SK-N-SH (cell line): ENCODE data around the gene MAD1L1. TPM values are rescaled to one million over a fixed set of nuclear protein-coding genes. Genes with fewer than 3 reads are reported as not detected.
A peak's percentile ranks its signal among the peaks of the same experiment; 100 is the strongest.

Source experiments
- CTCF ChIA-PET: fragments of 300-600, 350-600 bp; formaldehyde crosslinking; extraction: SDS; loops from one replicate; lab custom pipeline; 2021; lab: Yijun Ruan, JAX
- POLR2A ChIA-PET: fragments of 350-600 bp; sonication (Branson Sonifier 250); formaldehyde crosslinking; extraction: SDS; loops from one replicate; lab custom pipeline; 2020; ENCODE audit warnings: antibody characterized with exemption, inconsistent platforms; lab: Yijun Ruan, JAX
- DNase-seq: peaks from one replicate; pipeline ENCODE4 v3.0.0; 2012
- H2AFZ ChIP-seq: fragments of 200-600 bp; sonication (generic); 2 replicates; pipeline ENCODE4 v1.8.1; 2016; ENCODE audit warnings: antibody characterized with exemption, mild to moderate bottlenecking, low read depth
- H3F3A ChIP-seq: fragments of 200-600 bp; sonication (generic); replicated peaks from 2 replicates; pipeline ENCODE3; 2016; ENCODE audit warnings: antibody characterized with exemption, mild to moderate bottlenecking; ENCODE audit not compliant: insufficient read depth
- H3K27ac ChIP-seq, 2 experiments: fragments of 200-500 bp in 1 of 2; fragments of 200-600 bp in 1 of 2; sonication (Bioruptor generic) in 1 of 2; sonication (generic), shearing (Covaris generic) in 1 of 2; 2 replicates each; pipeline versions ENCODE4 v1.5.1 to v1.6.1; 2014 to 2016; ENCODE audit warnings: low read depth in 2 of 2, inconsistent platforms in 1 of 2, low read length in 1 of 2, mild to moderate bottlenecking in 1 of 2, mixed read lengths in 1 of 2
- H3K27me3 ChIP-seq: fragments of 200-600 bp; sonication (generic), shearing (Covaris generic); 2 replicates; pipeline ENCODE4 v1.6.1; 2016; ENCODE audit warnings: mixed run types; ENCODE audit not compliant: insufficient read depth
- H3K36me3 ChIP-seq, 2 experiments: fragments of 200-500 bp in 1 of 2; fragments of 200-600 bp in 1 of 2; sonication (Bioruptor generic) in 1 of 2; sonication (generic) in 1 of 2; replicated peaks in 1 of 2; 2 replicates each; pipeline versions ENCODE3 to v1.5.1; 2014 to 2016; ENCODE audit warnings: low read length in 1 of 2, mild to moderate bottlenecking in 1 of 2; ENCODE audit not compliant: insufficient read depth in 2 of 2, control insufficient read depth in 1 of 2
- H3K4me1 ChIP-seq, 2 experiments: fragments of 200-500 bp in 1 of 2; fragments of 200-600 bp in 1 of 2; sonication (Bioruptor generic) in 1 of 2; sonication (generic), shearing (Covaris generic) in 1 of 2; 2 replicates each; pipeline versions ENCODE4 v1.5.1 to v1.6.1; 2014 to 2016; ENCODE audit warnings: low read depth in 1 of 2, low read length in 1 of 2, mixed run types in 1 of 2; ENCODE audit not compliant: insufficient read depth in 2 of 2, control insufficient read depth in 1 of 2
- H3K4me2 ChIP-seq: fragments of 200-600 bp; sonication (generic), shearing (Covaris generic); 2 replicates; pipeline ENCODE4 v1.6.1; 2017; ENCODE audit warnings: mixed run types
- H3K4me3 ChIP-seq, 2 experiments: fragments of 200-500 bp in 1 of 2; fragments of 200-600 bp in 1 of 2; sonication (Bioruptor generic) in 1 of 2; sonication (generic), shearing (Covaris generic) in 1 of 2; 2 replicates each; pipeline versions ENCODE4 v1.5.1 to v1.8.1; 2014 to 2016; ENCODE audit warnings: low read depth in 2 of 2, inconsistent platforms in 1 of 2, low read length in 1 of 2, mild to moderate bottlenecking in 1 of 2, mixed read lengths in 1 of 2, moderate library complexity in 1 of 2
- H3K79me2 ChIP-seq: fragments of 200-600 bp; sonication (generic); 2 replicates; pipeline ENCODE4 v1.8.1; 2017; ENCODE audit warnings: mild to moderate bottlenecking; ENCODE audit not compliant: insufficient read depth
- H3K9ac ChIP-seq: fragments of 200-600 bp; sonication (generic); 2 replicates; pipeline ENCODE4 v1.6.1; 2017; ENCODE audit warnings: mixed run types
- H3K9me2 ChIP-seq: fragments of 200-600 bp; sonication (generic); 2 replicates; pipeline ENCODE4 v1.6.1; 2017; ENCODE audit warnings: mixed run types
- H3K9me3 ChIP-seq: fragments of 200-600 bp; sonication (generic); 2 replicates; pipeline ENCODE4 v1.6.1; 2017; ENCODE audit warnings: mixed run types, mild to moderate bottlenecking, moderate library complexity
- H4K20me1 ChIP-seq: fragments of 200-600 bp; sonication (generic); 2 replicates; pipeline ENCODE4 v1.6.1; 2017; ENCODE audit warnings: mild to moderate bottlenecking, mixed run types; ENCODE audit not compliant: insufficient read depth
- CHD2 ChIP-seq: fragments of 150-350 bp; IDR thresholded peaks from 2 replicates; pipeline ENCODE4 v1.6.1; 2018; ENCODE audit warnings: low read length; ENCODE audit not compliant: partially characterized antibody
- ELF1 ChIP-seq: IDR thresholded peaks from 2 replicates; pipeline ENCODE4 v1.4.0; 2012
- EZH2phosphoT487 ChIP-seq: fragments of 200-600 bp; sonication (generic); IDR thresholded peaks from 2 replicates; pipeline ENCODE4 v1.6.1; 2017; ENCODE audit warnings: low read depth, mixed run types, mild to moderate bottlenecking, antibody characterized with exemption, moderate library complexity, borderline replicate concordance
- FOXJ3 ChIP-seq: sonication (generic); formaldehyde crosslinking; IDR thresholded peaks from 2 replicates; pipeline ENCODE4 v1.5.1; 2020; ENCODE audit warnings: mild to moderate bottlenecking, missing genetic modification reagents
- FOXM1 ChIP-seq: IDR thresholded peaks from 2 replicates; pipeline ENCODE4 v1.4.0; 2012; ENCODE audit warnings: low read depth, mild to moderate bottlenecking
- GABPA ChIP-seq: IDR thresholded peaks from 2 replicates; pipeline ENCODE4 v1.4.0; 2012; ENCODE audit warnings: low read depth, mild to moderate bottlenecking
- GATA2 ChIP-seq: sonication (generic); formaldehyde crosslinking; IDR thresholded peaks from 2 replicates; pipeline ENCODE4 v1.5.0; 2020; ENCODE audit warnings: mild to moderate bottlenecking, missing genetic modification reagents
- IRF3 ChIP-seq: fragments of 150-350 bp; IDR thresholded peaks from 2 replicates; pipeline ENCODE4 v1.6.1; 2016; ENCODE audit warnings: mild to moderate bottlenecking, low read depth, low read length
- JUND ChIP-seq: IDR thresholded peaks from 2 replicates; pipeline ENCODE4 v1.4.0; 2012
- MEF2A ChIP-seq: IDR thresholded peaks from 2 replicates; pipeline ENCODE4 v1.4.0; 2012; ENCODE audit warnings: low read depth, borderline replicate concordance
- MXI1 ChIP-seq: IDR thresholded peaks from 2 replicates; pipeline ENCODE4 v1.6.1; 2012; ENCODE audit warnings: mild to moderate bottlenecking, low read depth, low read length, improper control_type of control experiment
- NFIC ChIP-seq: IDR thresholded peaks from 2 replicates; pipeline ENCODE4 v1.4.0; 2012; ENCODE audit warnings: borderline replicate concordance
- NRF1 ChIP-seq: IDR thresholded peaks from 2 replicates; pipeline ENCODE4 v1.6.1; 2012; ENCODE audit warnings: low read depth, mild to moderate bottlenecking, low read length
- POLR2AphosphoS5 ChIP-seq: IDR thresholded peaks from 2 replicates; pipeline ENCODE4 v1.6.1; 2012; ENCODE audit warnings: low read depth, low read length
- REST ChIP-seq: IDR thresholded peaks from 2 replicates; pipeline ENCODE4 v1.6.1; 2012; ENCODE audit warnings: mild to moderate bottlenecking, low read depth, low read length, moderate library complexity
- RFX5 ChIP-seq: IDR thresholded peaks from 2 replicates; pipeline ENCODE4 v1.6.1; 2012; ENCODE audit warnings: mild to moderate bottlenecking, improper control_type of control experiment, low read length
- SIN3A ChIP-seq: IDR thresholded peaks from 2 replicates; pipeline ENCODE4 v1.6.1; 2012; ENCODE audit warnings: low read depth, mild to moderate bottlenecking, low read length, moderate library complexity, borderline replicate concordance
- SMC3 ChIP-seq: IDR thresholded peaks from 2 replicates; pipeline ENCODE4 v1.6.1; 2012; ENCODE audit warnings: low read depth, low read length, improper control_type of control experiment
- TCF12 ChIP-seq: IDR thresholded peaks from 2 replicates; pipeline ENCODE4 v1.4.0; 2012
- YY1 ChIP-seq: IDR thresholded peaks from 2 replicates; pipeline ENCODE4 v1.4.0; 2012; ENCODE audit warnings: low read depth, mild to moderate bottlenecking
- ZBTB33 ChIP-seq: IDR thresholded peaks from 2 replicates; pipeline ENCODE4 v1.4.0; 2012; ENCODE audit warnings: low read depth, borderline replicate concordance
- WGBS: methylation state at CpG from one replicate; pipeline ENCODE4 v1.1.6; 2017; ENCODE audit warnings: low lambda C conversion rate; 5-methylcytosine and 5-hydroxymethylcytosine counted together
- polyA plus RNA-seq, 3 experiments: library from polyadenylated mRNA; depleted of rRNA; stranded (reverse); fragments of >200 nt; gene quantifications; 2 replicates each; pipeline ENCODE4 v1.2.3, GENCODE V29; 2012

The MAD1L1 gene
- polyA plus RNA-seq, 1 of the 3 experiments (the other 2 are of a cell fraction): 46.2 TPM

GRCh38 chr7:2231992-2232765, 566 bp downstream of the MAD1L1 start:
- H3K4me3 ChIP-seq: peak overlapping the region; percentile 72 to 93
- peaks cover 30% of the 10 kb centered on the region for H3F3A ChIP-seq
- DNase-seq: peak; percentile 93
- peaks cover 72% of the 10 kb centered on the region for H3K79me2 ChIP-seq
- peak overlapping the region; percentile 34 to 81; a peak in 2 of 4 replicates for H3K27ac ChIP-seq
- POLR2A ChIA-PET: interaction anchor here (0.6 to 2.9 kb wide), 3 partner anchors 9 to 148 kb away, joined by 3 to 12 read pairs (median 3); partner anchors contain the start of genes MRM2 and NUDT1
- peaks cover 1% of the 10 kb centered on the region; the same call in 1 of the 2 replicates for H4K20me1 ChIP-seq
- CTCF ChIA-PET: interaction anchor here (0.7 to 1.4 kb wide), 9 partner anchors 9 to 646 kb away, joined by 3 to 6 read pairs (median 3); partner anchors contain the start of genes MRM2 and NUDT1
- no peak for TF ChIP-seq TCF12
- TF ChIP-seq RFX5: 0 out of 2 replicates have a peak, but pooled peaks have one; percentile 5
- no peak for TF ChIP-seq NFIC
- TF ChIP-seq YY1: no peak
- no peak for TF ChIP-seq ELF1
- no peak for TF ChIP-seq REST
- no peak for TF ChIP-seq SIN3A
- TF ChIP-seq FOXJ3 (CRISPR knock-in tag): no peak
- no peak for TF ChIP-seq GABPA
- peak; percentile 15; the same call in 1 of the 2 replicates for TF ChIP-seq MXI1
- TF ChIP-seq SMC3: no peak
- TF ChIP-seq, all 33 proteins: peak for 2
- Histone ChIP-seq H3K9ac (peak overlapping the region; percentile 94), H3K4me1 (peaks cover 0 to 37% of the 10 kb centered on the region in 2 experiments; a peak in 1 of 4 replicates), H2AFZ (peak overlapping the region; percentile 67), H3K9me3 (no peaks in the 10 kb centered on the region), H3K9me2 (no peaks in the 10 kb centered on the region), H3K27me3 (no peaks in the 10 kb centered on the region), H3K36me3 (peaks cover 42 to 47% of the 10 kb centered on the region in 2 experiments), H3K4me2 (peak overlapping the region; percentile 94)
- WGBS: 3% methylated on average over 38 of the region's 46 CpGs

- H3K9me3 ChIP-seq: no peaks in the 10 kb centered on the region
- WGBS: 96% methylated on average over 9 of the region's 9 CpGs
- peaks cover 76% of the 10 kb centered on the region for H3K79me2 ChIP-seq
- H3K4me2 ChIP-seq: peak overlapping the region; percentile 94; the same call in 1 of the 2 replicates
- H3K4me3 ChIP-seq: no peak overlapping the region
- H2AFZ ChIP-seq: no peak overlapping the region
- no peaks in the 10 kb centered on the region for H3K27me3 ChIP-seq
- POLR2A ChIA-PET: interaction anchor here (0.6 to 2.9 kb wide), 2 partner anchors 11 to 563 kb away, joined by 3 to 12 read pairs; partner anchors contain the start of genes MRM2 and NUDT1
- peaks cover 24% of the 10 kb centered on the region for H3F3A ChIP-seq
- peaks cover 0 to 37% of the 10 kb centered on the region in 2 experiments; a peak in 1 of 4 replicates for H3K4me1 ChIP-seq
- no peaks in the 10 kb centered on the region for H3K9me2 ChIP-seq
- DNase-seq: no peak
- H4K20me1 ChIP-seq: peaks cover 3% of the 10 kb centered on the region; the same call in 1 of the 2 replicates
- H3K36me3 ChIP-seq: peaks cover 37 to 43% of the 10 kb centered on the region in 2 experiments
- no peak overlapping the region for H3K27ac ChIP-seq
- H3K9ac ChIP-seq: no peak overlapping the region
- CTCF ChIA-PET: interaction anchor here (0.6 to 1.3 kb wide), 7 partner anchors 8 to 418 kb away, joined by 3 to 4 read pairs (median 3); no protein-coding TSS in a partner anchor
- TF ChIP-seq POLR2AphosphoS5 (no peak), SMC3 (no peak), EZH2phosphoT487 (no peak), FOXM1 (no peak), IRF3 (no peak), ZBTB33 (no peak), MEF2A (no peak), GATA2 (CRISPR knock-in tag) (no peak), CHD2 (no peak), NRF1 (no peak), GABPA (no peak), JUND (no peak)
Observed at GRCh38 chr7:2230882-2231281, 1.9 kb downstream of the MAD1L1 start.
